GM10847 (cell line): Measurements from ENCODE around the gene PODXL.

Source experiments
- POLR2A ChIP-seq: IDR thresholded peaks from 2 replicates; pipeline ENCODE4 v1.6.1; 2011; ENCODE audit not compliant: insufficient read length; ENCODE audit errors: extremely low read depth

PODXL gene

DNA sequence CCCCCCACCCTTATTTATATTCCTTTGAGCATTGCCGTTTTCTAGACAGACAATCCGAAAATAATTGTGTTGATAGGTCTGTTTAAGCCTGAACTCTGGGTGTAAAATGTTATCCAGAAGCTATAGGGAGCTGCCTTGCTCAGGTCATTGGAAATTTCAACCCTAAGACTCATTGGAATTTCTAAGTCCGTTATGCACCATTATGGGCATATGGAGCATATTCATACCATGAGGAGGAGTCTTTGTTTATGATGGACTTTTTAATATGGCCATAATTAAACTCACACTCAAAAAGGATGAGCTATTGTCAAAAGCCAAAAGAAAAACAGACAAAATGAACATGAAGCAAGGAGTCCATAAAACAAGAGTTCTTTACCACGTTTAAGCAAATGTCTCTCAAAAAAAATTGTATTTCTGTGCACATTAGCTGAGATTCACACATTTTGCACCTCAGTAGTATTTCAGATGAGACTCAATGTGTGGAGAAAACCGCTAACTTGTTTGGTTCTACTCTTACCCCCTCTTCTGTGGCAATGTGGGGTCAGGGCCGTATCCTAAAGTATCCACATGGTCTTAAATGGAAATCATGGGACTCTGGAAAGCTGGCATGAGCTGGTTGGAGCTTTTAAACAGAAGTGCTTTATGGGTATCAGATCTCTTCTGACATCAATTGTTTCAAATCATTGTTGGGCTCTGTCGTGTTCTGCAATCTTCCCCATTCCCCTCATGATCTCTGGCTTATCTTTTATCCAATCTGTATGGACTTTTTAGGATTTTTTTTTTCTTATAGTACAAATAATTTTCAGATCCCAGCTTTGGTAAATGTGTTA is 60.5 kb downstream of the PODXL start:
- no peak for TF ChIP-seq POLR2A

DNA sequence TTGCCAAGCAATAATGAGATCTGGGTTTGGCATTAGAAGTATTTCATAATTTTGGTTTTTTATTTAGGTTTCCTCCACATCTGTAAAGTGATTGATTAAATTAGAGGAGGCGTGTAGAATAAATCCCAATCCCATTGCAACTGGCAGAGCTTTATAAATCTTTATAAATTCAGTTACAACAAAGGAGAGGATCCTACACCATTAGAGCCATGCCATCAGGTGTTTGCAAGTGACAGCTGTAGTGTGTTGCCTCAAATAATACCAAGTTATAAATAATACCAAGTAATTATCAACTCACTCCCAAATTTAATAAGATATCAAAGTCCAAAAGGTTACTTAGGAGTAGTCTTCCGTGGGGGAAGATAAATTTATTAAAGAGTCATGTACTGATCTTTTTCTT is 62.2 kb downstream of the PODXL start:
- TF ChIP-seq POLR2A, result no peak

DNA sequence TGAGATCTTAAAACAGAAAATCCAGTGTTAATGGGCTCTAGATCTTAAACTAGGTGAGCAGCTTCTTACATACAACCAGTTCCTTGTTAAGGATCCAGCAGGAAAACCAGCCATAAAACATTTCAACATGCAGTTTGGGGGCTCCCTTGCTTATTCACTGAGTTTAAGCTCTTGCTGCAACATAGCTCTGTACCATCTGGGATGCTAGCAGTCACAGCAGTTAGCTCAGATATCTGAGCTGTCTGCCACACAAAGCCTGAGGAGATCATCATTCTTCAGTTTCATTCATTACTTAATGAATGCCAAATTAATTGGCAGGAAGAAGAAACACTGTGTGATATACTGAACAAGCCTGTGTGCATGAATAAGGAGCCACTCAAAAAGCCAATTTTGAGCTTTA is 62.8 kb downstream of the PODXL start:
- no peak for TF ChIP-seq POLR2A

DNA sequence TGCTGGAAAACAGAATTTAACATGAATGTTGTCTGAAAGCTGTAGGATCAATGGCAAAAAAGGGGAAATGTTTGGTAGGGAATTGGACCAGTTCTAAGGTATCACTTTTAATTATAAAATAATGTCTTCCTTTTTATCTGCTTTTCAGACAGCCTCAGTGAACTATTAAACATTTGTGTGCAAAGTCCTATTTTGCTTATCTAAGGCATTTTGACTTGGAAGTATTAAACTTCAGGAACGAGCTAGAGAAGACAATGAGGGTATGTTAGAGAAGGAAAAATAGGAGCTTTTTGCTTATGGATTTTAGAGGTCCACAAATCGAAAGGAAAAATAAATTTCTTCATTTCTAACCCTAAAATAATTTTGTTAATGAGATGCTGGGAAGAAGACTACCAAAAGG is 63.3 kb downstream of the PODXL start:
- TF ChIP-seq POLR2A, result no peak

DNA sequence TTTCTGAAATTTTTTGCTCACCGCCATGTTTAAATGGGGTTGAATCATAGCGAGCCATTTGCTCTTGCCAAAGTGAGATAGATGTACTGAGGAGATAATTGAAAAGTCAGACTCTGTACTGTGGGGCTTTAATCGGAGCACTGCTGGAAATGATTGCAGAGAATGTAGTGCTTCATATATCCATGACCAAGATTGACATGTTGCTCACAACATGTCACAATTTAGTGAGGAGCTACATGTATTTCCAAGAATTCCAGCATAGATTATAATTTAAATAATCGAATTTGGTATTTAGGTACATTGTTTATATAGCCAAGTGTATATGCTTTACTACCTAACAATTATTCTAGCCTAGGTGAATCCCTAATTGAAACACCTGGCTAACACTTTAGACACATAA is 66.5 kb downstream of the PODXL start:
- TF ChIP-seq POLR2A, result no peak

DNA sequence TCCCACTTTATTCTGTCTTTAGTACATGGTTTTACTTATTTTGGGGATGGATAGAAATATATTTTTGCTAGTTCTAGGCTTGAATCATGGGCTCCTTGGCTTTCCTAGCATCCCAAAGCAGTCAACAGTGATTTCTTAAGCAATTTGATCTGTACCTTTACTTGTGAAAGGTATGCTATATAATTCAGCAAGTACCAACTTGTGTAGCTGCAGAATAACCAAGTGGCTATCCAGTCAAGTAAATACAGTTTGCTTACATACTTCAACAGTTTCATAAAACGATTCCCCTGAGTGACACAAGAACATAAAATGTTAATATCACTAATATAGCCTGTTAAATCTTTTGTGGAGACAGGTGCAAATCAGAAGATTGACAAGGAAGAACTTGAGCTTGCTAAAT is 67.2 kb downstream of the PODXL start:
- TF ChIP-seq POLR2A, result no peak

DNA sequence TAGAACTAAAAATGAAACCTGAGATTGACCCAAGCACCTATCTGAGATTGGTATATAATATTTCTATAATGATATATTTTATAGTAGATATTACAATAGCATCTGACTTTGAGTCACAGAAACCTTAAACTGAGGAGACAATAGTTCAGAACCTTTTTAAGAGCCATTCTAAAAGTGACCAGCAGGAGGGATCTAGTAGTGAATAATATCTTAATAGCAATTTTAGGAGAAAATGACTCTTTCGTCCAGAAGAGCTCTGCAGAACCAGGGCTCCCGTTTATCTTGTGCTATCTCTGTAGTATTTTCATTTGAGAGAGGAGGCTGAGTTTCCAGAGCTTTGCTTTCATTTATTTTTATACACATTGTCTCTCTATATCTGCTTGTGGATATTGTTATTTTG is 68.1 kb downstream of the PODXL start:
- no peak for TF ChIP-seq POLR2A

DNA sequence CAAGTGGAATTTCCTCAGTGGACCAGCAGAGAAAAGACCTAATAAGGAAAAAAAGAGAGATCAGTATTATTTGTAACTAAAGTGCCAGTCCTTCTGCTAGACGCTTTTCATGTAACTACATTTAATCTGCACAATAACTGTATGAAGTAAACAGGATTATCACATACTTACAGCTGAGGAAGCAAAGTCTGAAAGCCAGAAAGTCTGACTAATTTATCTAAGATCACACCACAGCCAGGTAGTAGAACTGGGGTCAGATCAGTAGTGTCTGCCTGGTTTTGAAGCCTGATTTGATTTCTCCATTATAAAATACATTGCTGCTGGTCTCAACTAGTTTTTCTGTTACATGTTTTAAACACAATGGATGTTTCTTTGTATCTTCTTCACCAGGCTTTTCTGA is 69.2 kb downstream of the PODXL start:
- TF ChIP-seq POLR2A, result no peak

DNA sequence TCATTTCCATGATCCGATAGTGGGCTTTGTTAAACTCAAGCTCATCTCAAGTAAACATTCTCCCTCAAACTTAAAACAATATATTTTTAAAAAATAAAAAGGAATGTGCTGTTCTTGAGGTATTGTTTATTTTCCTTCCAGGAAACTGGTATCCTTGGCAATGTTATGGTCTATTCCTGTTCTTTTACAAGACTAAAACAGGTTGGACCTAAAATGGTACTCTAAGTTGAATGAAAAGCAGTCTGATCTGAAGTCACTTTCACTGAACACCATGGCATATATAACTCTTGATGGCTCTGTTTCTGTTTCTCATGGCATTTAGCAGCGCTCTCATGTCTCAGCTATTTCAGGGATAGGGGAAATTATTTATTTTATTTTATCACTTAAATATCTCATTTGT is 70.1 kb downstream of the PODXL start:
- TF ChIP-seq POLR2A, result no peak

DNA sequence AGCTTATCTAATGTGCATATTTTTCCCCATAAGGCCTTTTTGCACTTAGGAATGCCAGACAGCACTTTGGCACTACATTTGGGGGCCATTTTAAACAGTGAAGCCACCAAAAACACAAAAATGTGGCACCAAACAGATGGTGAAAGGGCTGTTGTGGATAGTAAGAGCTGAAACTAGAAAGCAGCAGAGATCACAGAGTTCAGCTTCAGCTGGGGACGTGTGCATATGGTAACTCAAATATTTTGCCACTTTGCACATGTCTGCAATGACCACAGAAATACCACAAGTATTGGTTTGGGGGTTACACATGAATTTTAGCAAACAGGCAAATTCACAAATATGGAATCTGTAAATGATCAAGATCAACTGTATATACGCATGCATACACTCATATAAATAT is 72.8 kb downstream of the PODXL start:
- no peak for TF ChIP-seq POLR2A

DNA sequence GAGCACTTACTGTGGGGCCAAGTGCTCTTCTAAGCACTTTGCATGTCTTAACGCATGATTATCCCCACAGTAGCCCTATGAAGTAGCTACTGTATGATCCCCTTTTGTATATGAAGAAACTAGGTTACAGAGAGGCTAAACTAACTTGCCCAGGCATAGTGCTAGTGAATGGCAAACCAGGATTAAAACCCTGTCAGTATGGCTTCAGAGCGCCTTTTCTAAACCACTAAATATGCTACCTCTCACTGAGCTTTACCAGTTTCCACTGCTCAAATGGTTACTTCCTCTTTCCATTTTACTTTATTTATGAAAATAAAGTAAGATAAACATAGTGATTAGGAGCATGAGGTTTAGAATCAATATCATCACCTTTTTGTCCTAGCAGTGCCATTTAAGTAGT is 73.6 kb downstream of the PODXL start:
- TF ChIP-seq POLR2A, result no peak

DNA sequence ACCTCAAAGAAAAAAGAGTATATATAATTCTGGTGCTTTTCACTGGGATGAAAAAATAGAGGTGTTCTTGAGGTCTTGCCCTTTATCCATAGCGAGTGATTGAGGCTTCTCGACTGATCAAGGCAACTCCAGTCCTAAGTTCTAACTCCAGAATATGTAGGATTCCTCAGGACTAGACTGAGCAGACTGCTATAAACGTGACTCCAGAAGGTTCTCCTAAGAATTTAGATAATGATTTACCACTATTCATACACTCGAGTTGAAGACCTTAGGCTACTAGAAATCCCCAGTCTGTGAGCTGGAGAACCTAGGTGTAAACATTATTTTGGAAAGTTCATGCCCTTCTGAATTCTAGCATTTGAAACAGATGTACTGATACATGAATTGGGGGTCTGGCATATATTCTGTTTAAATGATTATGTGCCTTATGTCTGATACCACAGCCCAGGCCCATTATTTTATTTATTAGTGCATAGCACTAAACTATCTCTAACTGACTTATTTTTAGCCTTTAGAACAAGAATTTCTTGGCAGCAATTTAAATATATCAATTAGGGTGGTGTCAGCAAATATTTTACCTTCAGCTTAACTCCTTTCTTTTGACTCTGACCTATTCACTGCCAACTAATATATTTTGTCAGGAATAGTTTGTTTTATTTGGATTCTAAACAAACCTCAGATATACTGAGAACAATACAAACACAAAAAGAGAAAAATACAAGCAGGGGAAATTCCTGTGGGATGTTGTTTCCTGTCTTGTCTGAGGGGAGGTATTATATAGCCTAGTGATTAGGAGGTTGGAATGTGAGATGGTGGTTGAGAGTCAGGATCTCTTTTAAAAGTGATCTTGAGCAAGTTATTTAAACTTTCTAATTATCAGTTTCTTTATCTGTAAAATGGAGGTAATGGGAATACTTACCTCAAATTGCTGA is 75.8 kb downstream of the PODXL start:
- no peak for TF ChIP-seq POLR2A

DNA sequence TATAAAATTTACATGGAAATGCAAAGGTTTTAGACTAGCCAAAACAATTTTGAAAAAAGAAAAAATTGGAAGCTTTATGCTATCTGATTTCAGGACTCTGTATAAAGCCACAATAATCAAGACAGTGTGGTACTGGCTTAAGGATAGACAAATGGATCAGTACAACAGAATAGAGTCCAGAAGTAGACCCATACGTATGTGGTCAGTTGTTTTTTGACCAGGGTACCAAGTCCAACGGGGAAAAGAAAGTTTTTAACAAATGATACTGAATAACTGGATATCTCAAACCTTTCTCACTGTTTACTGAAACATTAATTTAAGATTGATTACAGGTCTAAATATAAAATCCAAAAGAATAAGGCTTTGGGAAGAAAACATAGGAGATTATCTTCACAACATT is 79.7 kb downstream of the PODXL start:
- TF ChIP-seq POLR2A, result no peak

DNA sequence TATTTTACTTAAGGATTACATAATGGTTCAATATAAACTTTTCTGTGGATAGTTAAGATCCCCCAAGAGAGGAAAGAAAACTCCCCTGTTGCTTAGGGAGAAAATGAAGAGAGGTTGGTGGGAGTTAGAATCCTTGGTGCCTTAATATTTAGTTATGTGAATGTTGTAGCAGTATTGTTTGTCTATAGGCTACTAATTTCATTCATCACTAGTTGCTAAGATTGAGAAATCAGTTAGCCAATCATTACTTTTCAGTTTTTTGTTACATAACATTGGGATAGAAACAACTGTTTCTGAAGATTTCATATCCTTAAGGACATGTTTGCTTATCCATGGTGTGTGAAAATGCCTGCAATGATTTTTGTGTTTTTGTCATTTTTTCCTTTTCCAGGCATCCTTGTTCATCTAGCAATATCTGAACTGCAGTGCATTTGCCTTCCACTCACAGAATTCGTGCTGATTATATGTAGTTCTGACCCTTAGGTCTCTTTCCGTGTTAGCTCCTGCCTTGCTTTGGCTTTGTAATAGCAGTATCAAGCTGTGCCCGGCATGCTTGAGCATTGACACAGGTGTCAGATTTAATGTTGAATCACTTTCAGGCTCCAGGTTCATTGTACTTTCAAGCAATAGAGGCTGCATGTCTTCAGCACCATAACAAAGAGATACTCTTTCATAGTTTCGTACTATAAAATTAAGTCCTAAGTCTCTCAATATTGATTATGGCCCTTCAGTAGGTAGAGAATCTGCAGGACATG is 85.0 kb downstream of the PODXL start:
- no peak for TF ChIP-seq POLR2A

DNA sequence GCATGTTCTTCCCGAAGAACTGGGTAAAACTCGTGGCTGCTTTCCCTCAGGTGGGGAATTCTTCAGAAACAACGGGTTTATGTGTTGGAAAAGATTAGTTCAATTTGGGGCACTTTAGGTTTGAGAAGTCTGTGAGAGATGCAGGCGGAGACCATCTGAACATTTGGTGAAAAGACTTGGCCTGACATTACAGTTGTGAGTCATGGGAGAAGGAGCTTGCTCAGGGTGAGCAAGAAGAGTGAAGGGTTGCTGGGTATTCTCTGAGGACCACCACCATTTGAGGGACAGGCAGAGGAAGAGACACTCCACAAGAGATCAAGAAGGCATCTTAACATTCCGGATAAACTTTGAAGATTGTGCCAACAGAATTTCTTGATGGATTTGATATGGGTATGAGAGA is 88.6 kb downstream of the PODXL start:
- no peak for TF ChIP-seq POLR2A

DNA sequence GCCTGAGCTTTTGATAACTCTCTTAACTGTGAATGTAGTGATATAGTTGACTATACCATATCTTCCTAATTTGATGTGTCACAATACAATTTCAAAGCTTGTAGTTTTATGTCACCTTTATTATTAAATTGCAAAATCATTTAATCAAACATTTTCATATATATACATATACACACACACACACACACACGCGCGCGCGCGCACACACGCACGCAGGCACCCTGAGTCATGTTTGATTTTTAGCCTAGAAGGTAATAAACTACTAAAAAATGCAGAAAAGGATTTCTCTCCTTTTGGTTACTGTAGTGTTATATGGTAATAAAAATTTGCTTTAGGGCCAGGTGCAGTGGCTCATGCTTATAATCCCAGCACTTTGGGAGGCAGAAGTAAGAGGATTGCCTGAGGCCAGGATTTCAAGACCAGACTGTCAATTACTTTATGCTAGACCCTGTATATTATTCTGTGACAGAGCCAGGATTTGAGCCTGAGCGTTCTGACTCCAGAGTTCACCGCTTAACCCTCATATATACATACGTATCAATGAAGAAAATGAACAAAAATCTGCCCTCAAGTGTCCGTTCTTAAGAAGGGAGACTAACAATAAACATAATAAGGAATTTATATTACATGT is 89.6 kb downstream of the PODXL start:
- TF ChIP-seq POLR2A, result no peak

DNA sequence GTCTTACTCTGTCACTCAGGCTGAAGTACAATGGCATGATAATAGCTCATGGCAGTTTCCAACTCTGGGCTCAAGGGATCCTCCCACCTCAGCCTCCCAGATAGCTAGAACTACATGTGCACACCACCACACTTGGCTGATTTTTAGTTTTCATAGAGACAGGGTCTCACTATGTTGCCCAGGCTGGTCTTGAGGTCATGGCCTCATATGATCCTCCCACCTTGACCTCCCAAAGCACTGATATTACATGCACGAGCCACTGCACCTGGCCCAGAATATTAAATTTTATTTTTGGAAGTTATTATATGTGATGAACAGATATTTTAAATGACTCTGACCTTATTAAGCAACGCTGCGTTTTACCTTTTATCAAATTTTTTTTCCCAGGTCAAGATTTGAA is 94.4 kb downstream of the PODXL start:
- TF ChIP-seq POLR2A, result no peak
